Lower leg skin (tissue), 3 donors: Measurements from ENCODE around the gene MCM8.

Experiments used
- CTCF ChIP-seq, 3 donors: fragments of 450-650 bp; IDR thresholded peaks; one replicate each; pipeline ENCODE4 v1.5.1; 2016; ENCODE audit warnings: antibody characterized with exemption in 3 of 3, mild to moderate bottlenecking in 3 of 3, moderate library complexity in 2 of 3
- POLR2A ChIP-seq, 2 donors: fragments of 450-650 bp; IDR thresholded peaks; one replicate each; pipeline ENCODE4 v1.6.1; 2016 to 2017; ENCODE audit warnings: antibody characterized with exemption in 2 of 2, mild to moderate bottlenecking in 1 of 2, moderate library complexity in 1 of 2

- TF ChIP-seq CTCF (IDR thresholded peaks at IDR 0.05), result no peak
- TF ChIP-seq POLR2A (IDR thresholded peaks at IDR 0.05), result no peak
Observed at GRCh38 chr20:6034134-6034969, 83.9 kb downstream of the MCM8 start.
